HG03280 (cell line): ENCODE data around the gene FBXL7.
"Not testable (repeated sequence)": the region's sequence is repeated elsewhere in the genome, so short reads cannot be mapped to it uniquely, and the experiment has no call there.

Source experiments
- ATAC-seq: cut with Tn5 transposase; IDR thresholded peaks from one replicate; pipeline ENCODE4 v1.9.1; 2021; ENCODE audit warnings: mild to moderate bottlenecking, moderate library complexity; ENCODE audit not compliant: unreplicated experiment

FBXL7 gene

DNA sequence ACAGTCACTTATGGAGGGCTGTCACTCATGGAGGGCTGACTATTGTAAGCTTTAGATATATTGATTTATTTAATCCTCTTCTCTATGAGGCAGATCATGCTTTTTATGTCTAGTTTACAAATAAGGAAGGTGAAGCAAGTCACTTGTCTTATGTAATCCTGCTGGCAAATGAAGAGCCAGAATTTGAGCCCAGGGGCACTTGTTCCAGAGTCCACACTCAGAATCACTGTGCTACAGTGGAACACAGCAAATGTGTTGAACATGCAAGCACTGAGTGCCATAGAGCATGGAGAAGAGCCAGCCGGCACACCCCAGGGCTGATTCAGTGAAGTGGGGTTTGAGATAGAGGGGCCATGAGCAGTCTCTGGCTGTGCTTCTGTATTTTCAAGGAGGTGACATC is 353.0 kb downstream of the FBXL7 start:
- ATAC-seq: no peak

GRCh38 chr5:15858326-15858725 is 358.3 kb downstream of the FBXL7 start:
- no peak for ATAC-seq

- ATAC-seq: no peak
Measured at GRCh38 chr5:15864536-15865215, 364.7 kb downstream of the FBXL7 start.

DNA sequence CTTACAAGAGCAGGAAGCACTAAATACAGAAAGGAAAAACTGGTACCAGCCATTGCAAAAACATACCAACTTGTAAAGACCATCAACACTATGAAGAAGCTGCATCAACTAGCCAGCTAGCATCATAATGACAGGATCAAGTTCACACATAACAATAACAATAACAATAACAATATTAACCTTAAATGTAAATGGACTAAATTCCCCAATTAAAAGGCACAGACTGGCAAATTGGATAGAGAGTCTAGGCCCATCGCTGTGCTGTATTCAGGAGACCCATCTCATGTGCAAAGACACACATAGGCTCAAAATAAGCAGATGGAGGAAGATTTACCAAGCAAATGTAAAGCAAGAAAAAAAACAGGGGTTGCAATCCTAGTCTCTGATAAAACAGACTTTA is 372.3 kb downstream of the FBXL7 start:
- ATAC-seq: not testable (repeated sequence)

DNA sequence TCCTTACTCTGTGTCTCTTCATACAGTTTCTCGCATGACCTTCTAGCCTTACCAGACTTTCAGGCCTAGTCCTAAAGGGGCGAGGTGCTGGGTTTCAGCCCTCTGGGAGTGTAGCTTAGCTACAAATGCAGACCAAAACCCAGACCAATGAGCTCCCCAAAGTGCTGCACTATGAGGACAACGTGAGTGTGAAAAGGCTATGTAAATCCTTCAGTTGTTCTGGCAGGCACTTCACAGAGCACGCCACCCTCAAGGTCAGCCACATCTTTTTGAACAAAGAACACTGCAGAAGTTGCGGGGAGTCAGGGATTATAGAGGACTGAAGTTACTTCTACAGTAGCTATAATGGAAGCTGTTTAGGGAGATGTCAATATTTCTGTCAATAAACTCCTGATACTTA is 377.9 kb downstream of the FBXL7 start:
- ATAC-seq: no peak

DNA sequence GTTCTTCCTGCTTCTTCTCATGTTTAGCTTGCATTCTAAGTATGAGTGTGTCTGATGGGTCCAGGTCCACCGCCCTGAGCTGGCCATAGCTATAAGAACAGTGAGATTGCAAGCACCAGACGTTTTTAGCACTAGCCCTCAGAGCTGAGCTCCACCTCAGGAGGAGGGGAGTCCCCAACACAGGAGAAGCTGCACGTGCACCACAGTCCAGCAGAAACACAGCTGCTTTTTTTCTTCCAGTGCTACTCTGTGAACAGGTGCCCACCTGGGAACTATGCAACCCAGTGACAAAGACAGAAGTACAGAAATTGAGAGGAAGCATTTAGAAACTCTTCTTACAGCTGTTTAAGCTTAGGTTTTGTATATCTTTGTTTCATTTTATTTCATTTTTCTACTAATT is 380.2 kb downstream of the FBXL7 start:
- no peak for ATAC-seq

GRCh38 chr5:15885156-15885555 is 385.2 kb downstream of the FBXL7 start:
- no peak for ATAC-seq

DNA sequence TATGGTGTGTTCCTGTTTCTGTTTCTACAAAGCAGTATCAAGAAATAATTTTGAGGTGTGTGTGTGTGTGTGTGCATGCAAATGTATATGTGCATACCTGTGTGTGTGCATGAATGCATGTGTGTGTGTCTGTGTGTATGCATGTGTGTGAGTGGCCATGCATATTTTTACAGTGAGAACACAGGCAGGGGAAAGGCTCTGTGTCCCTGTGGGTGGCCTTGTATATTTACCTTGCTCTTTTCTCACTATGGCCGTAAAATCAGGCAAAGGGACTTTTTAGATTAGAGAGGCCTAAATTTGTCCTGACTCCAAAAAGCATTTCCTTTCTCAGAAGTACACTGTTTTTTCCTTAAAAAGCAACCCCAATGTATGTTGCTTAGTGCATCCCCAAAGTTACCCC is 386.2 kb downstream of the FBXL7 start:
- no peak for ATAC-seq

- ATAC-seq: no peak
Measured at GRCh38 chr5:15887093-15887492, 387.1 kb downstream of the FBXL7 start.

DNA sequence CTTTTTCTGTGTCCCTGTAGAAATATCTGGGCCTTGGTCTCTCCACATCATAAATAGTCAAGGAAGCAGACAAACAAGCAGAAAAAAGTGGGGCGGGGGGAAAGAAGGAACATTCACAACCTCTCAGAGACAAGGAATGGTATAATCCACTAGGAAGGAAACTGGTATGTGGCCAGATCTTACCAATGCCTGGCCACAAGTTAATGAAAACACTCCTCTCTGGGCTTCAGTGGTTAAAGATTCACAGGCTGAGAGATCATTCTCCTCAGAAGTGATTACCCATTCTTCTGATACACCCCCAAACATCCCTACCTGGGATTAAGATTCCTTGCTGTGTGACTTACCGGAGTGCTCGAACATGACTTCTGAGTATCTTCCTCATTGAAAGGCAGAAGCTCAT is 389.0 kb downstream of the FBXL7 start:
- no peak for ATAC-seq

DNA sequence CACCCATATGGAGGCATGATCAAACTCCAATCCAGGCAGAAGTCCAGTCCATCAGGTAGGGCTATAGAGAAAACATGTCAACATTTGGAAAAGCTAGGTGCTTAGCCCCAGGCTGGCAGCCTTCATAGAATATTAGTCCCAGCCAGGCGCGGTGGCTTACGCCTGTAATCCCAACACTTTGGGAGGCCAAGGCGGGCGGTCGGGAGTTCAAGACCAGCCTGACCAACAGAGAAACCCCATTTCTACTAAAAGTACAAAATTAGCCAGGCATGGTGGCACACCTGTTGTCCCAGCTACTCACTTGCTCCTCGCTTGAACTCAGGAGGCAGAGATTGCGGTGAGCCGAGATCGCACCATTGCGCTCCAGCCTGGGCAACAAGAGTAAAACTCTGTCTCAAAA is 393.9 kb downstream of the FBXL7 start:
- no peak for ATAC-seq

DNA sequence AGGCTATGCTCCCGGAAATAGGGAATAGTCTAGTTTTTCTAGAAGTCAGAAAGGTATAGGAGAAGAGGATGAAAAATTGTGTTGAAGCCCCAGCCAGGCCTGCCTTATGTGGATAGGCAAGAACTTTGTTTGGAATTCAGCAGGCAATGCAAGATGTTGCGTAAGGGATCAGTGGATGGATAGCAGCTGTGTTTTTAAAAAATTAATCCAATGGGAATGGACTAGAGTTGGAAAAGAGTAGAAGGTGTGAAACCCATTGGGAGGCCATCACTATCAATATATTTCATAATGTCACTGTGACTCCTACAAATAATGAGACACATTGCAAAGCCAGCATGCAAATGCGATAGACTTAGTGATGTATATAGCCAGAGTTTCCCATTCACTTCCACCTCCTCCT is 397.7 kb downstream of the FBXL7 start:
- ATAC-seq: no peak

GRCh38 chr5:15898641-15899040 is 398.7 kb downstream of the FBXL7 start:
- no peak for ATAC-seq

DNA sequence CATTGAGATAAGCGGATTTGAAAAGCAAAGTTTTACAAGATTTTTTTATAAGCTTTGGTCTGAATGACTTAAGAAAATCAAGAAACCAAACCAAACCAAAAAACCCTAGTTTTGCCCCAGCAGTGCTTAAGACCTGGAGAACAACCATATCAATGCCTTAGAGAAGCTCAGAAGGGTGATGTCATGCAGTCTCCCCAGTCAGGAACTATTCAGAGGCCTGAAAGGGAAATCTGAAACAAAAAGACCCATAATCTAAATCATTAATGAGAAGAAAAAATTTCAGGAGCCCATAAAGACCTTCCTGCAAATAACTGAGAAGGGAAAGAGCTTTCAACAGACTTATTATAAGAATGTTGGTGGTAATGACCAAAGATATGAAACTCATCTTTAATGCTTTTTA is 399.5 kb downstream of the FBXL7 start:
- no peak for ATAC-seq

DNA sequence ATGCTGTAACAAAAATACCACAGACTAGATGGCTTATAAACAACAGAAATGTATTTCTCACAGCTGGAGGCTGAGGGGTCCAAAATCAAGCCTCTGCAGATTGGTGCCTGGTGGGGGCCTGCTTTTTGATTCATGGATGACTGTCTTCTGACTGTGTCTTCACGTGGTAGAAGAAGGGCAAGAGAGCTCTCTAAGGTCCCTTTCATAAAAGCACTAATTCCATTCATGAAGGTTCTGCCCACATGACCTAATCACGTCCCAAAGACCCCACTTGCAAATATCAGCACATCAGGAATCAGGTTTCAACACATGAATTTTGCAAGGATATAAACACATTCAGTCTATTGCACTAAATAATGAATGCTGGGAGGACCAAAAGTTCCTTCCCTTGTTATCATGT is 401.2 kb downstream of the FBXL7 start:
- no peak for ATAC-seq

DNA sequence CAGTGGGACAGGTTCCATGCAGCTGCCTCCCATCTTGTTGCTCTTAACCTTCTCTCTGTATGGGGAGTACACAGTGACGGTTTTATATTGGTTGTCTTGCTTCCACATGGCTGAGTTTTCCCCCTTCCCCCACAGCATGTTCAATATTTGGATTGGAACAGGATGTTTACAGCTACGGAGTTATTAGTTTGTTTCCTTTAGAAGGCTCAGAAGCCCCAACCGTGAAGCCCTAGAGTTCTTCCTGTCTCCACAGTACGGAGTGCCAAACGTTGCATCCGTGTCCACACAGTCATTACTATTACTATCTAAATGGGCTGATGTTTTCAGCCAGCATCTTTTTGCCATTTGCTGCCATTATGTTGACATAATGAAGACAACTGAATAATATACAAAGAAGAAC is 402.1 kb downstream of the FBXL7 start:
- no peak for ATAC-seq

DNA sequence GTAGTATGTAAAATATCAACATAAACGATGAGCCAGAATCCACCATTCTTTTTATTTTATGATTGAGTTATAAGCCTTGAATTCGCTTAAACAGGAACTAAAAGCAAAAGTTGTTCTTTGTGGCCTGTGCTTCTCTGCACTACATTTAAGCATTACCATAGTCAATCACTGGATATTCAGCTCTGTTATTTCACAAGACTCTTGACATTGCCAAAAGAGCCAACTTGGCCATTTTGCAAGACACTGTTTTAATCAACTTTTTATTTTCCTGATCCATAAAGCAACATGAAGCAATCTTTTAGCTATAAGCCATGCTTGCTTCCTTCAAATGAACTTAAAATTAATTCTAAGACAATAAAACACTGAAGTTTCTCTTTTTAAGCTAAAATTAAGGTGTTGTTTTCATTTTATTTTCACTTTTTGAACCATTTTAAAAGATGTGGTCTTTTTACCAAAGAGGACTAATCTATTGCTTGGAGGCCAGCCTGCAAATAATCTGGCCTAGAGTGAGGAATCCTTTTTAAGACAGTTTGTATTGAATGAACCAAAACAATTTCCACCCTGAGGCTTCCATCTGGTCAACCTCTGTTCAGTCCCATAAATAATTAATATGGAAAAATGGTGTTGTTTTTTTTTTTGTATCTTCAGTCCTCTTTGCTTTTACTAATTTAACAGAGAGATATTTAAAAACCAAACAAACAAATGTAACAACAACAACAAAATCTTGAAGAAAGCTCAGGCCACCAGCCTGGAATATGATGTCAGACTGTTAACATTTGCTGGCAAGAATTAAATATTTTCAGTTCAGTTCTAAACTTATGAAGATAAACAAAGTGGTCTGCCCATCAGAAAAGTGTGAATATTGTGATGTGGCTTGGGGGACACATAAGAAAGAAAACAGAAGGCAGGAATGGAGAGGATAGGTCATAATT is 405.2 kb downstream of the FBXL7 start:
- ATAC-seq: no peak

DNA sequence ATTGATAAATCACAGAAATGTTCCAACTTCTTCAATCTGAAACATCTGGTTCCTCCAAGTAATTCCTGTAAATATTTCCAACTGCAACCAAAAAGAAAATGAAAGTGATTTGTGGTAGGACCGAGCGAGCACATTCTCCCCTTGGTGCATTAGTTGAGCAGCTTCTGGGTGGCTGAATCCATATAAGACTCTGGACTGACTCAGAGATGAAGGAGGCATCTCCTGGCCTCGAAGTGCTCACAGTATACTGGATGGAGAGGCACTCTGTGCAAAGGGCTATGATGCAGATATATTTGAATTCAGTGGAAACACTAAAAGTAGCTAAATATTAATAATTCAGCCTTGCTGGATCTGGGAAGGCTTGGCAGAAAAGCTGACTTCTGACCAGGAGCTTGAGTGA is 414.7 kb downstream of the FBXL7 start:
- no peak for ATAC-seq

DNA sequence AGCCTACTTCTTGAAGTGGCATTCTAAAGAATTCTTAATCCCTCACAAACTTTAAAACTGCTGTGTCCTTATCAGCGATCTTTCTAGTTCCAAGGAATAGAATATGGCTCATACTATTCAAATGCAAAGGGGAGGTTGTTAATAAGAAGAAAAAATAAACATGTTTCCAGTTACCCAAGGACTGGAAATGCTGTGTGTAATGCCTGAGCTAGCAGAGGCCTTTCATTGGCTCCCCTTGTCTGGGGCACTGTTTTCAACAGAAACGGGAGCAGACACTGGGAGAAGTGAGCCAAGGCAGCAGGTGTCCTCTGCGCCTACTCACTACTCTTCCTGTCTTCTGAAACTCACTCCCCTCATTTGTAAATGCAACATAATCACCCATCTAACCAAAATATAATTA is 426.6 kb downstream of the FBXL7 start:
- no peak for ATAC-seq

GRCh38 chr5:15927710-15928380 is 427.9 kb downstream of the FBXL7 start:
- no peak for ATAC-seq

DNA sequence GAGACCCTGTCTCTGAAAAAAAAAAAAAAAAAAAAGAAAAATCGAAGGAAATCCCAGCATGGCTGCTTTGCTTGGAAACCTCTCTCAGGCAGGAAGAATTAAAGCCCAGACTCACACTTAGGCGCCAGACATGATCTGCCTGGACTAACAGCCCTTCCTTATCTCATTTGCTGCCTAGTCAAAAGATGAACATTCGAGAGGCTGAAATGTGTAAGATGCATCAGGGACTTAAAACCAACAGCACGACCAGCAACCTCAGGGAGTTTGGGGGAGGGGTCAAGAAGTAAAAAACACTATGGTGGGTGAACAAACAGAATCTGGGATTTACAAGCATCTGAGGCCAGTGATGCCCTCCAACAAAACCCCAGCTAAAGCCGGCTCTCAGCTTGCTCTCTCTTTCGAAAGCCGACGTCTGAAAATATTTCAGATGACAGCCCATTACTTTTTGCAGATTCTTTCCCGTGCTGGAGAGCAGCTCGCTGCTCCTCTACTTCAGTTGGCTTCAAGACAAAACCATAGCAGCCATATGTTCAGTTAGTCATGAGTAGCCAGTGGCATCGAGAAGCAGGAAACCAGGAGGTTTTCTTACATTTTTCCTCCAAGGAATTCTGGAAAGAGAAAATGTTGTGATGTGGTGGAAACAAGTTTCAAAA is 429.8 kb downstream of the FBXL7 start:
- ATAC-seq: no peak
